ENCODE data around the gene PCDH20.

DNA sequence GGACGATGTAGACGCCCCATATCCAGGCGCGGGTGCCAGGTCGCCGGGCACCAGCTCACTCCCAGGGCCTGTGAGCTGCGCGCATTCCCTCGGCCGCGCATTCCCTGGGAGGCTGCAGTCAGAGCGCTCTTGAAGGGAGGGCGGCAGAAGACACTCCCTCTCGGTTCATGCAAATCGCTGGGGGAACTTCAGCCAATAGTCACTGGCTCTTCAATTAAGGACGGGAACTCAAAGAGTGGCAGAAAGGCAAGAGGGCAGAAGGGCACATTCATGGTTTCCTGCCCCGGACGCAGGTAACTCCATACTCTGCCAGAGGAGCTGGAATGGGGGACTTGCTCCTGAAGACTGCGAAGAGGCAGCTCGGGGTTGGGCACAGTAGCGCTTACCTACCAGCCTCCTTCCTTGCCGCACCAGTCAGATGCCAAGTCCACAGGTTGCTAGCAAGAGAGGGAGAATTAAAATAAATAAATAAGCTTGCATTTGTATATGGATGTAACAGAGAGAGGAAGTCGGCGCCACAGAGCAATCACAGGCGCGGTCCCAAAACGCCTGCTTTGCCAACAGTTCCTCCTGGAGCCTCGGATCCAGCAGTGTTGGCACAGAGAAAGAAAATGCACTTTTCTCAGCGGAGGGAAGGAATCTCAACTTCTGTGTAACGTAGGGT lies 459 bp downstream of the PCDH20 start:
- TF ChIP-seq, protein P1, sequence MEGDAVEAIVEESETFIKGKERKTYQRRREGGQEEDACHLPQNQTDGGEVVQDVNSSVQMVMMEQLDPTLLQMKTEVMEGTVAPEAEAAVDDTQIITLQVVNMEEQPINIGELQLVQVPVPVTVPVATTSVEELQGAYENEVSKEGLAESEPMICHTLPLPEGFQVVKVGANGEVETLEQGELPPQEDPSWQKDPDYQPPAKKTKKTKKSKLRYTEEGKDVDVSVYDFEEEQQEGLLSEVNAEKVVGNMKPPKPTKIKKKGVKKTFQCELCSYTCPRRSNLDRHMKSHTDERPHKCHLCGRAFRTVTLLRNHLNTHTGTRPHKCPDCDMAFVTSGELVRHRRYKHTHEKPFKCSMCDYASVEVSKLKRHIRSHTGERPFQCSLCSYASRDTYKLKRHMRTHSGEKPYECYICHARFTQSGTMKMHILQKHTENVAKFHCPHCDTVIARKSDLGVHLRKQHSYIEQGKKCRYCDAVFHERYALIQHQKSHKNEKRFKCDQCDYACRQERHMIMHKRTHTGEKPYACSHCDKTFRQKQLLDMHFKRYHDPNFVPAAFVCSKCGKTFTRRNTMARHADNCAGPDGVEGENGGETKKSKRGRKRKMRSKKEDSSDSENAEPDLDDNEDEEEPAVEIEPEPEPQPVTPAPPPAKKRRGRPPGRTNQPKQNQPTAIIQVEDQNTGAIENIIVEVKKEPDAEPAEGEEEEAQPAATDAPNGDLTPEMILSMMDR (IDR thresholded peaks at IDR 0.05), result no peak
- no peak for TF ChIP-seq POLR2A (IDR thresholded peaks at IDR 0.05)

Measured in lower leg skin (tissue), 3 donors.